Measurements from ENCODE around the gene EAPP. TPM values are rescaled to one million over a fixed set of nuclear protein-coding genes. Genes with fewer than 3 reads are reported as not detected.

Gene EAPP
- 32.3 and 53.6 TPM in 2 replicates for total RNA-seq (2012; rRNA removed)
- 23.6 and 29.9 TPM in 2 replicates for polyA plus RNA-seq (2012; rRNA removed)
- polyA plus RNA-seq (2012; cell fraction: cytosol; rRNA removed) = 4.7 and 5.3 TPM in 2 replicates
- polyA plus RNA-seq (2012; cell fraction: nucleus; rRNA removed; ENCODE audit: low replicate concordance) = 2.0 and 11.7 TPM in 2 replicates
- percentile 67 among the genes with signal in this experiment for Bru-seq, nascent RNA
- percentile 71 among the genes with signal in this experiment for BruChase-seq, experiment 1, labeled RNA remaining after a 6-hour chase
- percentile 57 among the genes with signal in this experiment for BruChase-seq, experiment 2, labeled RNA remaining after a 2-hour chase
- long read RNA-seq, transcript EAPP-201 (6 exons, 1,321 nt) = major isoform, 21 of 28 reads
- long read RNA-seq, partial matches to known transcripts = 0 of 28 reads
- long read RNA-seq, other reads (novel, unspliced or antisense) = 7 of 28 reads

GRCh38 chr14:34539407-34540180 lies at the start of gene EAPP:
EAPP (minus strand) TSS chr14:34539701; CDS start chr14:34539628, 73 bp downstream.
- peak within 1 kb of the TSS; percentile 92 for H2AK5ac ChIP-seq (ENCODE audit: low read depth, low read length)
- peak within 1 kb of the TSS; percentile 70; the same call in 1 of the 2 replicates for H3K56ac ChIP-seq (ENCODE audit: extremely low read depth, insufficient read depth, low read length)
- peak within 1 kb of the TSS; percentile 34; the same call in 1 of the 2 replicates for H3K23ac ChIP-seq (ENCODE audit: low read depth, low read length)
- 2% methylated on average over 35 of the region's 59 CpGs; no CpG with 5 or more reads in 1 of the 2 experiments for WGBS, 2 experiments (ENCODE audit: extremely low coverage in 2 of 2, insufficient read length in 1 of 2)
- dilution Hi-C loops (cut with HindIII; ENCODE audit: low sequenced_read_pairs, unreplicated experiment) = no loop called here
- H2AFZ ChIP-seq (replicated peaks; ENCODE audit: low read length, poor library complexity) = peak within 1 kb of the TSS; percentile 91
- no peaks in the 10 kb centered on the region for H3K9me3 ChIP-seq (ENCODE audit: control insufficient read depth, insufficient read depth, low read length)
- H4K8ac ChIP-seq (ENCODE audit: low read depth in 2 of 2, low read length in 2 of 2) = peak within 1 kb of the TSS; percentile 91 to 94
- peak within 1 kb of the TSS; percentile 93 for H3K9ac ChIP-seq (ENCODE audit: low read depth, low read length)
- CTCF ChIA-PET = no interaction called here
- peaks cover 5% of the 10 kb centered on the region; the same call in 1 of the 2 replicates for H3K36me3 ChIP-seq (ENCODE audit: control insufficient read depth, insufficient read depth, low read length)
- peaks cover 5% of the 10 kb centered on the region for H3K4me1 ChIP-seq (ENCODE audit: control insufficient read depth, insufficient read depth, low read length)
- ATAC-seq (ENCODE audit: low read depth) (peak; percentile 99), DNase-seq (peak; percentile 97)
- H4K20me1 ChIP-seq (ENCODE audit: insufficient read depth, low read length) = peaks cover 6% of the 10 kb centered on the region; the same call in 1 of the 2 replicates
- H3K18ac ChIP-seq (ENCODE audit: low read depth, low read length) = peak within 1 kb of the TSS; percentile 31; the same call in 1 of the 2 replicates
- in situ Hi-C loops (cut with MboI; ENCODE audit: low sequenced_read_pairs) = loop anchor here (10.0 kb wide), 1 partner anchor 85 kb away; no protein-coding TSS in a partner anchor
- peak within 1 kb of the TSS; percentile 71 for H3K14ac ChIP-seq (replicated peaks; ENCODE audit: low read depth, low read length)
- H3K4me3 ChIP-seq (ENCODE audit: insufficient read depth, low read depth, low read length) = peak within 1 kb of the TSS; percentile 80
- peak within 1 kb of the TSS; percentile 69 for H2AK9ac ChIP-seq (replicated peaks; ENCODE audit: low read depth, low read length, poor library complexity)
- POLR2A ChIA-PET (ENCODE audit: unreplicated experiment) = interaction anchor here (0.6 kb wide), 1 partner anchor 14 kb away, joined by 4 read pairs; no protein-coding TSS in a partner anchor
- no TSS peak for BruUV-seq (replicated peaks)
- peak within 1 kb of the TSS; percentile 73 for H2BK5ac ChIP-seq (ENCODE audit: low read depth, low read length, poor library complexity, severe bottlenecking)
- peak within 1 kb of the TSS; percentile 97 for H4K5ac ChIP-seq (ENCODE audit: low read depth, low read length)
- peaks cover 3% of the 10 kb centered on the region; the same call in 1 of the 2 replicates for H3K9me1 ChIP-seq (ENCODE audit: insufficient read depth, low read length)
- peak within 1 kb of the TSS; percentile 94 for H3K27ac ChIP-seq (ENCODE audit: insufficient read depth, low read length)
- H4K91ac ChIP-seq (ENCODE audit: insufficient read depth, low read depth, low read length) = peak within 1 kb of the TSS; percentile 79
- peaks cover 13 to 29% of the 10 kb centered on the region in 2 experiments for H3K79me1 ChIP-seq (ENCODE audit: low read depth in 1 of 2, low read length in 2 of 2)
- H2BK15ac ChIP-seq (ENCODE audit: low read depth, low read length) = no peak within 1 kb of the TSS
- H3K4ac ChIP-seq (ENCODE audit: low read depth, low read length) = peak within 1 kb of the TSS; percentile 81
- H3K27me3 ChIP-seq (ENCODE audit: control insufficient read depth, insufficient read depth, low read length) = no peaks in the 10 kb centered on the region
- H3K4me2 ChIP-seq (ENCODE audit: low read depth, low read length) = peak within 1 kb of the TSS; percentile 77
- no peak within 1 kb of the TSS for H2BK20ac ChIP-seq (ENCODE audit: low read depth, low read length)
- intact Hi-C loops (cut with micrococcal nuclease) = loop anchor here (5.0 kb wide), 3 partner anchors 42 to 172 kb away; partner anchors contain the start of gene SPTSSA
- 0 out of 2 replicates have a peak within 1 kb of the TSS, but pooled peaks have one; percentile 17 for H2BK120ac ChIP-seq (ENCODE audit: low read depth, low read length)
- TF ChIP-seq RCOR1 (IDR thresholded peaks at IDR 0.05; ENCODE audit: insufficient replicate concordance, low read length) (no peak), MAZ (IDR thresholded peaks at IDR 0.05; ENCODE audit: borderline replicate concordance, low read depth, low read length) (peak; percentile 72; the same call in 1 of the 2 replicates), NFE2L2 (IDR thresholded peaks at IDR 0.05; ENCODE audit: low read depth, low read length) (peak; percentile 48; the same call in 1 of the 2 replicates), RFX5 (IDR thresholded peaks at IDR 0.05; ENCODE audit: low read depth, low read length) (no peak), RAD21 (IDR thresholded peaks at IDR 0.05; ENCODE audit: low read length) (peak; percentile 35), POLR2A (IDR thresholded peaks at IDR 0.05; ENCODE audit: low read depth, low read length) (peak; percentile 94), FOS (IDR thresholded peaks at IDR 0.05; ENCODE audit: low read depth, low read length) (no peak), MXI1 (IDR thresholded peaks at IDR 0.05; ENCODE audit: borderline replicate concordance, low read depth, low read length) (peak; percentile 9; the same call in 1 of the 2 replicates), USF2 (IDR thresholded peaks at IDR 0.05; ENCODE audit: low read depth, low read length) (no peak), ELK1 (IDR thresholded peaks at IDR 0.05; ENCODE audit: borderline replicate concordance, low read depth, low read length) (no peak), CEBPB (IDR thresholded peaks at IDR 0.05; ENCODE audit: low read depth, low read length) (no peak), SMC3 (IDR thresholded peaks at IDR 0.05; ENCODE audit: low read depth, low read length) (no peak), CHD1 (IDR thresholded peaks at IDR 0.05; ENCODE audit: low read depth, low read length) (no peak), BHLHE40 (IDR thresholded peaks at IDR 0.05; ENCODE audit: low read depth, low read length) (no peak)

Data from IMR-90 (cell line).